HG02973 (cell line): ENCODE data around the gene LAMA4.
A peak's percentile ranks its signal among the peaks of the same experiment; 100 is the strongest.
"Not testable (repeated sequence)": the region's sequence is repeated elsewhere in the genome, so short reads cannot be mapped to it uniquely, and the experiment has no call there.

ENCODE experiments used
- ATAC-seq: cut with Tn5 transposase; IDR thresholded peaks from one replicate; pipeline ENCODE4 v1.9.1; 2021; ENCODE audit warnings: moderate library complexity; ENCODE audit not compliant: unreplicated experiment

The LAMA4 gene

DNA sequence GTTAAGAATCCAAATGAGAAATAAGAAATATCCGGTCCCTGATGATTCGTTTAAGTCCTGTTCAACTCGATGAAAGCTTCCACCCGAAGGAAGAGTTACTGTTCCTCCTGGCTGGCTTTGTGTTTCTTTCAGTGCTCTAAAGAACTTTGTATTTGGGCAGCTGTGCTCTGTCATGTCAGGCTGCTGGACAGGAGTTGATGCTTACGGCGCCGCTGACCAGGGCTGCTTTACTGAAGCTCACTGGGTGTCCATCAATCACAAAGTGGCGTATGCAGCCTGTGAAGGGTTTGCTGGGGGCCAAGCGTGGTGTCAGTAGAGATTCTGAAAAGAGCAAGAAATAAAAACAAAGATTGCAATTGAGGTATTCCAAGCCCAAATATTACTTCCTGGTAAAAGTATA lies 145.1 kb downstream of the LAMA4 start:
- no peak for ATAC-seq

DNA sequence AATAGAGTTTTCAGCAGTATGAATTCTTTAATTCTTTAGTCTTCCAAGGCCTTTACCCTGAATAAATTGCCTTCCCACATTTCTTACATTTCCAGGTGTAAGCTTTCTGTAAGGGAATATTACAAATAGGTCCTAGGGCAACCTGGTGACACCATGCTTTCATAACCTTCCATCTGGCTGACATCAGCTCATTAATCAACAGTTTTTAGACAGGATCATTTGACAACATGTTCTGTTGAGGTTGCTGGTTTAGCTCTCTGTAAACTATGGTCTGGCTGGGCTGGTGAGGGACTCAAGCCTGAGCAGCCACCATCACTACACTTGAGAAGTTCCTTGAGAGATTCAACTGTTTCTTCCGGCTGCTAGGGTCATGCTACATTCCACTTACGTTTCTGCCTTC lies 147.8 kb downstream of the LAMA4 start:
- ATAC-seq: no peak

DNA sequence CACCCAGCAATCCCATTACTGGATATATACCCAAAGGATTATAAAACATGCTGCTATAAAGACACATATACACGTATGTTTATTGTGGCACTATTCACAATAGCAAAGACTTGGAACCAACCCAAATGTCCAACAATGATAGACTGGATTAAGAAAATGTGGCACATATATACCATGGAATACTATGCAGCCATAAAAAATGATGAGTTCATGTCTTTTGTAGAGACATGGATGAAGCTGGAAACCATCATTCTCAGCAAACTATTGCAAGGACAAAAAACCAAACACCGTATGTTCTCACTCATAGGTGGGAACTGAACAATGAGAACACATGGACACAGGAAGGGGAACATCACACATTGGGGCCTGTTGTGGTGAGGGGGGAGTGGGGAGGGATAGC lies 148.3 kb downstream of the LAMA4 start:
- ATAC-seq: not testable (repeated sequence)

DNA sequence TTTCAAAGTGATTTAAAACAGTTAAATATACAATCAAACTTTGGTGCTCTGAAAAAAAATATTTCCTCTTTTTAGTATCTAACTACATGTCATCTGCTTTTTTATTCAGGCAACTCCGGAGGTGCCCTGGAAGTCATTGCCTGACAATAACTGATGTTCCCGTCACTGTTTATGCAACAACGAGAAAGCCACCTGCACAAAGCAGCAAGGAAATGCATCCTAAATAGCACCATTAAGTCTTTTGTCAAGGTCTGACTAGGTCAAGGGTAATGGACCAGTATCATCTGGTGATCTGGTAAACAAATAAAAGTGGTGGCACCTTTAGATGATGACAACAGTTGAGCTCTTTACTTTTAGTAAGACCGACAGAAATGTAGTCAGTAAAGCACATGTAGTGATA lies 153.8 kb downstream of the LAMA4 start:
- ATAC-seq: no peak

DNA sequence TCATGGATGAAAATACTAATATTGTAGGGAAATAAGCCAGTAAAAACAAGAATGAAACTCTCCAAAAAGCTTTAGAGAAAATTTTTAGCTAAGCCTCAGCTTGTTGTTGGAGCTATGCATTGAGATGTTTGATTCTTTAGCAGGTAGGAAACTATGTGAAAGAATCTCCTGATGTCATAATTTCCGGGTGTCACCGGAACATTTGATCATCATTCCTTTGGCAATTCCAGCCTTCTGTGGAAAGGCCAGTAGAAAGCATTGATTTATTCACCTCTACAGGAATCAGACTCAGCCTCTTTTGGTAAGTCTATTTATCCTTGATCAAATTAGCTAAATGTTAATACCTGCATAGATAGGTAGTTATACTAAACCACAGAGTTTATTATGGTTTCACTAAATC lies 157.5 kb downstream of the LAMA4 start:
- no peak for ATAC-seq

DNA sequence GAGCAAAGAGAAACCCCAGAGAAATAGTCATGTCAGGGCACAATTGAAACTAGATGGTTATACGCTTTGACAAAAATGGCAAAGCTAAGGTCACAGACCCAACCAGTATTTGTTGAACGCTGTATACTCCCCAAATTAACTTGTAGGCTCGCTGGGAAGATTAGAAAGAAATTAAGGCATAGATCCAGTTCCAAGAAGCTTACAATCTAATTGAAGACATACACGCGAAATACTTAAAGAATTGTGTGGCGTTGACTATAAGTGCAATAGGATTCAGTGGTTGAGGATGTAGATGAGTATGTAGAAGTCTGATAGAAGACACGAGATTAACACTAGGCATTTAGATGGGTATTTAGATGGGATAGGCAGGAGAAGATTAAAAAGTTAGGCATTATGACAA lies 166.5 kb downstream of the LAMA4 start:
- ATAC-seq: no peak

DNA sequence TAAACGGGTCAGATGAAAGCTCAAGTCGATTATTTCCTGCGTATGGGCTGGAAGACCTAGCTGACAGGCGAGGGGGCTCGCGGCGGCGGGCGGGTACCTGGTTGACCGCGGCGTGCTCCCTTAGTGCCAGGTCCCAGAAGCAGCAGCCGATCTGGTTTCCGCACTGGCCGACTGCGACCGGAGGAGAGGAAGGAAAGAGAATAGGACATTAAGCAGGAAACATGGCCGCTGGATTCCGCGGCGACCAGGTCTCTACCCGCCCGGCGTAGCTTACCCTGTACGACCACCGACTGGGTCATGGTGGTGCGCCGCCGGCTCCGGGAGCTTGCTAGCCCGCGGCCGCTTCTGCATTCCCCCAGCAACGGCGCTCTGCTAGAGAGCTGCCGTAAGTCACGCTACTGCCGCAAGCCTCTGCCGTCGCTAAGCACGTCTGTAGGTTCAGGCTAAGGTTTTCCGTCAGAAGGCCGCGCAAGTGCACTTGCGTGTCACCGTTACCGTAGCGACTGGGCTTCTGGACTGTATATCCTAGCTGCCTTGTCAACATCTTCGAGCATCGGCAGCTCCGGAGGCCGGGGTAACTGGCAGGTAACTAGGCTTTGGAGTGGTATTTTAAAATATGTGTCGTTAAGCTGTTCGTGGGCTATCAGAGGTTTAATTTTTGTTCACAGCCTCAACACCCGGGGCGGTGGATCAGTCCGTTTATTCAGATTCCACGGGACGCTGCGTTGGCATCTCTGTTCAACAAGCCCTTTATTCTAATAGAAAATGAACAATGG lies 167.0 kb downstream of the LAMA4 start, which contains the start of the genes FAM229B and TUBE1:
Gene FAM229B (plus strand): TSS at position 456 of the 776 bp plus-strand sequence. CDS start 11,693 bp downstream, outside the sequence.
Gene TUBE1 (minus strand): TSS at position 347 of the 776 bp plus-strand sequence. CDS start 48 bp downstream, at position 299.
- peak; percentile 97 for ATAC-seq

DNA sequence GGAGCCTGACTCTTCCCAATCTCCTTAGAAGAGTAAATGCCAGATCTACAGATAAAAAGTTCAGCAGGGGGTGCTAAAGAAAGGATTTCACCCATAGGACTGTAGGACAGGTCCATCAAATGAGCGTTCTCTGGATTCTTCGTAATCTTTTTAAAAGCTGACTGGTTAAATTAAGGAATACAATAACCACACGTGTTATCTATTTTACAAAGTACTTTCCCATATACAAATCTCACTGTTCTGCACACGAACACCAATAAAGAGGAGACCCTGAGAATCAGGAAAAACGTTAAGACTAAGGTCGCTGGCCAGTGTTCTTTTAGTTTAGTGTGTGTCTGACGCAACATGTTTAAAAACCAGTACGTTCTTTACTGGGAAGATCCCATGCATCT lies 167.6 kb downstream of the LAMA4 start:
- peak; percentile 23 for ATAC-seq

DNA sequence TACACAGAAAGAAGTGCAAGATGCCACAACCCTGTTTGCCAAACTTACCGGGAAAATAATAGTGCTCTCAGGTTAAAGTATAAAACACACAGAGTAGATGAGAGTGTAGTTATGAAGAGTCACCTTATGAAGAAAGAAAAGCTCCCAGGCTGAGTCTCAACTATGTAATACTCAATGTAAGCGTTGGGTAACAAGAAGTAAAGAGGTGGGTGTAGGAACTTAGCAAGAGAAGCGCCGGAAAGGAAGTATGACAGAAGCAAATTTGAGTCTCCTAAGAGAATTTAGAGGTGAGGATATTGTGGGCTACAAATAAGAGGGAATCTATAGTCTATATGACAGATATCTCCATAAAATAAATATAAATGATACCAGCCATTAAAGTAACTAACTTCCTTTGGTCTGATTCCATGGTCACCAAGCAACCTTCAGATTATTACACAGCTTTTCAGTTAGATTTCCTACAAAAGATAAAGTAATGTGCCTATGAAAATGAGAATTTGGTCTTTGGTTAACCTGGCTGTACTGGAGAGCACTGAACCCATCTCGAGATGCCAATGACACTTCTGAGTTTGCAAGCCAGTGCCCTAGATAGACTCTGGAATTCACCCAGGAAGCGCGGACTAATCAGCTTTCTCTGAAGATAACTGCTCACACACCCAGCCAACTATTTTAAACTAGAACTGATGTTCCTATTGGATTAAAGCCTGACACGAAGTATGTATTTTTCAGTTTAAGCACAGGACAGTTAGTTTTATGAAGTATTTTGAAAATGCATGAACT lies 168.9 kb downstream of the LAMA4 start:
- ATAC-seq: no peak

DNA sequence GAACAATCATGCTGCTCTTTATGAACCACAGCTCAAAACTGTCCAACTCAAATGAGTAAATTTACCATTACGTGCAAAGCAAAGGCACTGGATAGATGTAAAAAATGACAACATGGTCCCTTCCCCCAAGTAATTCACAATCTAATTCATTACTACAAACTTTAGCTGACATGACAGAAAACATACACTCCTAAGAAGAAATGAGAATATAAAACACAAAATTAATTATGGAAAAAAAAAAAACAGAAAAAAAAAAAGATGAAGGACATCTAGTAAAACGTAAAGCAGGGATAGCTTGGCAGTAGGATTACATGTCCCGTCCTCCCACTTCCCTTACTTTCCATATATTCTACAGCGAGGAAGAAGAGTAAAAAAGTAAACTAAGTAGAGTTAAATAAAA lies 172.8 kb downstream of the LAMA4 start:
- ATAC-seq: no peak

DNA sequence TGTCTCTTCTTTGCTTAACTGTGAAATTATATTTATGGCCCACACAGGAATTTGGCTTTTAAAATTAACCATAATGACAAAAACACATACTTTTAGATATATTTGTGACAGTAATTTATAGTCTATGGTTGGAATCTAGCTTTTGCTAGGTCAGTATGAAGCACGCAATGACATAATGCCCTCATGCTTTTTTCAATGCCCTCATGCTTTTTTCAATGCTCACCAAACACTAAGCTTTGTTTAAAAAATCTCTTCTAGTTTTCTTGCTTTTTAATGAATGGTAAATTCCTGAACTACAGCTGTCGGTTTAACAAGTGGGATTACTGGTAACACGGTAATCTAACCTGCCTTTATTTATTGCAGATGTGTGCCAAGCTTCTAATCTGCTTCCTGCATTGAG lies 187.8 kb downstream of the LAMA4 start:
- ATAC-seq: no peak

DNA sequence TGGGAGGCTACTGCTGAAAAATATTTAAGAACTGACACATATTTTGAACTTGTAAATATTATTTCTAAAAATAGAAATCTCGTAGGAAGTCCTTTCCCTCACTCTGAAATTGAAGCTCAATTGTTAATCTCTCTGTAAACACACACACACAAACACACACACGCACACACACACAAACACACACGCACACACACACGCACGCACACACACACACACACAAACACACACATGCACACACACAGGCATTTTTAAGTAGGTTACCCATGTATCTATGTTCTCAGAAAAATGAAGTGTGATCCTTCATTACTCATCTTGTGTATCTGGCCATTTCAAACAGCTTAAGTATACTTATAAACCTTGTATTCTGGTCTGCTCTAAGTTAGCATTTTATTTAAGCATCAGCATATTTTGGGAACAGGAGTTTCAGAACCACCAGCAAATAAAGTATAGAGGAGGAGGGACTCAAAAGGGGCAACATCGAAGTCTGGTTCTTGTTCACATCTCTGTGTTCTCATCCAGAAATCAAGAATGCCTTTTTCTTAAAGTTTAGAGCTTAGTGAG lies 188.9 kb downstream of the LAMA4 start:
- ATAC-seq: no peak

DNA sequence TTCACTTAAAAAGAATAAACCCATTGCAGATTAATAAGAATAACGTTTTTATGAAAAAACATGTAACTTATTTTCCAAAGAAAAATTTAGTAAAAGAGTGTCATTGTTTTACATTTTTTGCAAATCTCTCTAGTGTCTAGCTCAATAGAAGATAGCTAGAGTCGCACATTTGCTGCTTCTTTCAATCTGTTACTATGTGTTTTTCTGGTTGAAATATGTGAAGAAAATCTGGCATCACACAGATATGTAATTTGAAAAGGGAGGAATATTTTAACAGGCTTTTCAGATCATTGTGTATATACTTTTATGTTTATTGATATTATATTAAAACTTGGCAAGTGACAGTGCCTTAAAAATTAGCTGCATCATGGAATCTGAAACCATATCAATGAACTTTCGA lies 191.4 kb downstream of the LAMA4 start:
- no peak for ATAC-seq

DNA sequence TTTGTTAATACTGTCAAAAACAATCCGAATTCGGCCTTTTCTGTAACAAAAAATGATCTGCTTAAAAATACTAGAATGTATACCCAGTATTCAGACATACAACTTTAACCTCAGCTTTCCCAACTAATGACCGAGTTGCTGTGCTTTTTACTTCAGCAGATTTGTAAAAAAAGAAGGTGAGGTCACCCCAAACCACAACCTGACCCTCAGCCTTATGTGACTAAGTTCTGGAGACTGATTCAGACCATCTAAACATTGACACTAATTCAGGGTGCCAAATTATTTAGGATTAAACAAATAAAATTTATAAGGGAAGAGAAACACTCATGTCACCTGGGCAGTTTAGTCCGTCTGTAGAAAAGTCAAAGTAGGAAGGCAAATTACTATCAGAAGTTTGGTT lies 192.8 kb downstream of the LAMA4 start:
- ATAC-seq: no peak
